ENCODE data around the gene MESD.

GRCh38 chr15:81031203-81031602 lies 41.6 kb upstream of the MESD start:
- TF ChIP-seq POLR2A (IDR thresholded peaks at IDR 0.05): no peak
- TF ChIP-seq, protein P1, sequence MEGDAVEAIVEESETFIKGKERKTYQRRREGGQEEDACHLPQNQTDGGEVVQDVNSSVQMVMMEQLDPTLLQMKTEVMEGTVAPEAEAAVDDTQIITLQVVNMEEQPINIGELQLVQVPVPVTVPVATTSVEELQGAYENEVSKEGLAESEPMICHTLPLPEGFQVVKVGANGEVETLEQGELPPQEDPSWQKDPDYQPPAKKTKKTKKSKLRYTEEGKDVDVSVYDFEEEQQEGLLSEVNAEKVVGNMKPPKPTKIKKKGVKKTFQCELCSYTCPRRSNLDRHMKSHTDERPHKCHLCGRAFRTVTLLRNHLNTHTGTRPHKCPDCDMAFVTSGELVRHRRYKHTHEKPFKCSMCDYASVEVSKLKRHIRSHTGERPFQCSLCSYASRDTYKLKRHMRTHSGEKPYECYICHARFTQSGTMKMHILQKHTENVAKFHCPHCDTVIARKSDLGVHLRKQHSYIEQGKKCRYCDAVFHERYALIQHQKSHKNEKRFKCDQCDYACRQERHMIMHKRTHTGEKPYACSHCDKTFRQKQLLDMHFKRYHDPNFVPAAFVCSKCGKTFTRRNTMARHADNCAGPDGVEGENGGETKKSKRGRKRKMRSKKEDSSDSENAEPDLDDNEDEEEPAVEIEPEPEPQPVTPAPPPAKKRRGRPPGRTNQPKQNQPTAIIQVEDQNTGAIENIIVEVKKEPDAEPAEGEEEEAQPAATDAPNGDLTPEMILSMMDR (IDR thresholded peaks at IDR 0.05 in 4 of 5, conservative IDR thresholded peaks at IDR 0.05 in 1 of 5): no peak

All from gastrocnemius medialis (tissue), 4 donors.